NCI-H1930 (cell line): Measurements from ENCODE around the gene TTC22.

Experiments used
- DNase-seq, 2 experiments: peaks; one replicate each; lab custom pipeline; 2025; lab: John Stamatoyannopoulos, UW

The TTC22 gene

DNA sequence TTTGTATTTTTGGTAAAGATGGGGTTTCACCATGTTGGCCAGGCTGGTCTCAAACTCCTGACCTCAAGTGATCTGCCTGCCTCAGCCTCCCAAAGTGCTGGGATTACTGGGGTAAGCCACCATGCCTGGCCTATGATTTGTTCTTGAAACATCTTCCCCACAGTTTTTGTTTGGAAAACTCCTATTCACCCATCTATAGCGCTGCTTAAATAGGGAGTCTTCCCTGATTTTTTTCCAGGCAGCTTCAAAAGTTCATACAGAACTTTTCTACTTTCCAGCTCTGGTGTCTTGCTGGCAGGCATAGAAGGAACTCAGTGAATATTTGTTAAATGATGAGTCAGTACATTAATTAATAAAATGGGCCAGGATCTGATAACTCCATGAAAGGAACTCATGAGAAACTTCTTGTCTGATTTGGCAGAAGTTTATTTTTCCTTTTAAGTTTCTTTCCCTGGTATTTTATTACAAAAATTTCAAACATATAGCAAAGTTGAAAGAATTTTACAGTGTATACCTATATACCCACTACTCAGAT lies 33.0 kb upstream of the TTC22 start:
- no peak for DNase-seq

- DNase-seq: no peak
Observed at GRCh38 chr1:54833121-54833520, 32.0 kb upstream of the TTC22 start.

- no peak for DNase-seq
Observed at GRCh38 chr1:54826226-54826816, 25.2 kb upstream of the TTC22 start.

- DNase-seq: no peak
Observed at GRCh38 chr1:54825696-54826095, 24.6 kb upstream of the TTC22 start.

GRCh38 chr1:54823670-54824069 lies 22.5 kb upstream of the TTC22 start:
- no peak for DNase-seq

- no peak for DNase-seq
Observed at GRCh38 chr1:54819733-54820132, 18.6 kb upstream of the TTC22 start.

- no peak for DNase-seq
Observed at GRCh38 chr1:54819195-54819536, 18.0 kb upstream of the TTC22 start.

DNA sequence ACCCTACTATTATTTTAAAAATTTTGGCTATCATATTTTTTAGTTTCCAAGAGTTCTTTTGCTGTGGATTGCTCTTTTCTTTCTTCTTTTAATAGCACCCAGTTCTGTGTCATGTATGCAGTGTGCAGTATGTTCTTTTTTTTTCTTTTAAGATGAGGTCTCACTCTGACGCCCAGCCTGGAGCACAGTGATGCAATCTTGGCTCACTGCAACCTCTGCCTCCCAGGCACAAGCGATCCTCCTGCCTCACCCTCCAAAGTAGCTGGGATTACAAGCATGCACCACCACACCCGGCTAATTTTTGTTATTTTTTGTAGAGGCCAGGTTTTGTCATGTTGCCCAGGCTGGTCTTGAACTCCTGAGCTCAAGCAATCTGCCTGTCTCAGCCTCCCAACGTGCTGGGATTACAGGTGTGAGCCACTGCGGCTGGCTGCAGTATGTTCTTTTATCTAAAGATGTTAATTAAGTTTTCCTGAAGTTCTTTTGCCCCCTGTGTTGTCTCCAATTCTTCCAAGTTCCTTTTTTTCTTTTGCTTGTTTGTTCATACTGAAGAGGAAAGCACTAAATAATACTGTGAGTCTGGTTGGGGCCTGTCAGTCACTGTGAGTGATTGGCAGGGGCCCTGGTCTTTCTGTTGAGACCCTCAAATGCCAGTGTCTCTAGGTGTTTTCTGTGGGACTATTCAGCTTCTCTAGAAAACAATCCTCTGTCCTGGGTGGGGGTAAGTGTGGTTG lies 17.5 kb upstream of the TTC22 start:
- no peak for DNase-seq

- no peak for DNase-seq
Observed at GRCh38 chr1:54816951-54817350, 15.8 kb upstream of the TTC22 start.

DNA sequence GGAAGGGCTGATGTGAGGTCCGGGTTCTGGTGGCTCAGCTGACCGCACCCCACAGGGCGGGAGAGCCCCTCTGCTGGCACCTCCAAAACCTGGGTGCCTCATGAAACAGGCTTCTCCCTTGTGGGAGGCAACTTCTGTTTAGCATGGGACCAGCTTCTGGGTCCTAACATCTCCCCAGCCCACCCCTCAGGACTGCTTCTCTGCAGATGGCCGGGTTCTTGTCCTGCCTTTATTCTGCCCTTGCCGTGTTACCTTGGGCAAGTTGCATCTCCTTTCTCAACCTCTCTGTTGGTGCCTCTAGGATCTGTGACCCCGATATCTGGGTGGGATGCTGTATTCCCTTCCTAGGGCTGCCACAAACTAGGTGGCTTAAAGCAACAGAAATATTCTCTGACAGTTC lies 15.0 kb upstream of the TTC22 start:
- no peak for DNase-seq

- no peak for DNase-seq
Observed at GRCh38 chr1:54815086-54815876, 14.2 kb upstream of the TTC22 start.

DNA sequence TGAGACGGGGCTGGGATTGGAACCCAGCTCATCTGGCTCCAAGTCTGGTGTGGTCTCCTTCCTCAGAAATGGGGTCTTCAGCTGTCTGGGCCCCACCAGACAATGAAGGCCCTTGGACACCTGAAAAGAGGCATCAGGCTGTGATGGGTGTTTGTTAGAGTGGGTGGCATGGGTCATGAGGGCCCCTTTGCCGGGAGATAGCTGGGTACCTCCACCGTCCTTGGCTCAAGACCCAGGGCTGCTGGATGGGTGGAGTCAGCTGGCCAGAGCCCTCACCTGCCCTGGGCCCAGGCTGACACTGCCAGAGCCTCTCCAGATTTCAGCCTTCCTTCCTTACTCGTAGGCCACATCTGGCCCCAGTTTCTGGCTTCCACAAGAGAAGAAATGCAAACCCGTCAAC lies 13.4 kb upstream of the TTC22 start:
- no peak for DNase-seq

DNA sequence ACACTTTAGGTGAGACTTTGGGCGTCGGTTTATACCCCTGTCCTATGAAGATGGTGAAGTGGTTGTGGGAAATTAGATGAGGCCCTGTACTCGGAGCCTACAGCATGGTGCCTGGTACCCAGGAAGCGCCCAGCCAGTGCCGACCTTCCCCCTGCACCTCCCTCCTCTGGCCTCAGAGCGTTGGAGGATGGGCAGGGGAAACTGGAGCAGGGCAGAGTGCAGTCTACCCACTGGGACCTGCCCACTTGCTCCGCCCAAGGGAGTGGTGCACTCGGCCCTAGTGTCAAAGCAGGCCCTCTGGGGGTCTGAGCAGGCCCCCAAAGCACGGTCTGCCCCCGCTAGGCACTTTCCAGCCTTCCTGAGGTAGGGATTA lies 13.0 kb upstream of the TTC22 start:
- no peak for DNase-seq

- DNase-seq: no peak
Observed at GRCh38 chr1:54813485-54814125, 12.5 kb upstream of the TTC22 start.

GRCh38 chr1:54812801-54813484 lies 11.8 kb upstream of the TTC22 start:
- DNase-seq: no peak

DNA sequence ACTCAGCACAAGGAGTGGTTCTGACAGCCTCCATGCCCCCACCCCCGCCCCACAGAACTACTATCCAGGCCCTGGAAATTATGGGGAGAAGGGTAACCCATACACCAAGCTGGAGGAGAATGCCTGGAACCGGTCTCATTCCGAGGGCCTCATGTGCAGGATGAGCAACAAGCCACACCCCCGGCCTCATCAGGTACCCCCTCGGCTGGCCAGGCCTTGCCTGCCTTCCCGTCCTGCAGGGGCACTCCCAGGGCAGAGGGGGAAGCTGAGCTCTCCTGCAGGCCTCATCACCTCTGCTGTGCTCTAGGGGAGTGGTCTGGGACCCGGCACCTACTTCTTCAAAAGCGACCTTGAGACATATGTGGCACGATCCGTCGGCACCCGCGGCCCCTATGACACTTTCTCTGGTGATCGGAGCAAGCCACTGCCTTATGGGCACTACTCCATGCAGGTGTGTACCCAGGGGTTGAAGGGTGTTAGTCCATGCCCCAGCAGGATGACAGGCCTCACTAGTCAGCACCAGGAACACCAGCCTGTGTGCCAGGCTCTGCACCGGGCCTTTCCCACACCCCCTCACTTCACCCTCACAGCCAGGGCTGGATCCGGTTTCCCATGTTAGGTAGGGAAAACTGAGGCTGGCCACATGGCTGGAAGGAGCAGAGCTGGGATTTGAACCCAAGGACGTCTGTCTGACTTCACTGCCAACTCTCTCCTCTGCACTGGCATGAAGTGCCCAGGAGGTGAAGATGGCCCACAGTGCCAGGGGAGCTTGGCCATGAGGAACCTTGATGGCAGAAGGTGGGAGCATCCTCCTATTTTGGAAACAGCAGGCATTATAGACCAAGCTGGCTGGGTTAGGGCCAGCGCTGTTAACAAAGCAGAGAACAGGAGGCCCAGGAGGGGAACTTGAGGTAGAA lies 10.9 kb upstream of the TTC22 start:
- DNase-seq: no peak

DNA sequence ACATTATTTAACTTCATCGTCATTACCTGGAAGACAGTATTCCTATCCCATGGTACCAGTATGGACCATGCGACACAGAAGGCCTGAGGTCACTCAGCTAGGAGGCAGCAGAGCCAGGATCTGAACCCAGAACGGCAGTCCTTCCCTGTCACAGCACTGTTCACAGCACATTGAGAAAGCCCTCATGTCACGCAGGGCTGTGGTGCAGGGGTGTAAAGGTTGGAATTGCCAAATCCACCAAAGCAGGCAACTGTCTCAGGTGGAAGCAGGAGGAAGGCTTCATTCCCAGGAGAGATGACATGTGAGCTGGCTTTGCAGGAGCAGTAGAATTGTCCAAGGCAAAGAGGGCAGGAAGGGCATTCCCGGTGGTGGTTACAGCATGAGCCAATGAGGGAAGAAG lies 9.9 kb upstream of the TTC22 start:
- no peak for DNase-seq

- peak; percentile 20 to 40 for DNase-seq
Observed at GRCh38 chr1:54810153-54810942, 9.2 kb upstream of the TTC22 start.

GRCh38 chr1:54809496-54810074 lies 8.5 kb upstream of the TTC22 start:
- DNase-seq: no peak
